NCI-H82 (cell line): ENCODE results near the gene SNAP25.
A peak's percentile ranks its signal among the peaks of the same experiment; 100 is the strongest.

Source experiments
- DNase-seq: peaks from one replicate; lab custom pipeline; 2025; lab: John Stamatoyannopoulos, UW

Gene SNAP25

GRCh38 chr20:10304471-10305046 lies 85.9 kb downstream of the SNAP25 start:
- DNase-seq, result no peak

- no peak for DNase-seq
Observed at GRCh38 chr20:10306440-10307358, 88.1 kb downstream of the SNAP25 start.

GRCh38 chr20:10307359-10307735 lies 88.7 kb downstream of the SNAP25 start:
- no peak for DNase-seq

- DNase-seq, result no peak
Observed at GRCh38 chr20:10308652-10309051, 90.0 kb downstream of the SNAP25 start.

- no peak for DNase-seq
Observed at GRCh38 chr20:10309326-10309725, 90.7 kb downstream of the SNAP25 start.

- no peak for DNase-seq
Observed at GRCh38 chr20:10312111-10312510, 93.5 kb downstream of the SNAP25 start.

- no peak for DNase-seq
Observed at GRCh38 chr20:10313215-10313614, 94.6 kb downstream of the SNAP25 start.

GRCh38 chr20:10313701-10314100 lies 95.1 kb downstream of the SNAP25 start:
- peak; percentile 90 for DNase-seq

GRCh38 chr20:10314198-10314597 lies 95.6 kb downstream of the SNAP25 start:
- peak; percentile 17 for DNase-seq

- no peak for DNase-seq
Observed at GRCh38 chr20:10315138-10315537, 96.5 kb downstream of the SNAP25 start.

- peak; percentile 50 for DNase-seq
Observed at GRCh38 chr20:10316582-10316981, 98.0 kb downstream of the SNAP25 start.

- no peak for DNase-seq
Observed at GRCh38 chr20:10318291-10319024, 99.8 kb downstream of the SNAP25 start.

- DNase-seq, result no peak
Observed at GRCh38 chr20:10319855-10320254, 101.2 kb downstream of the SNAP25 start.

GRCh38 chr20:10321138-10321717 lies 102.6 kb downstream of the SNAP25 start:
- no peak for DNase-seq

- no peak for DNase-seq
Observed at GRCh38 chr20:10322073-10323012, 103.7 kb downstream of the SNAP25 start.

- DNase-seq, result no peak
Observed at GRCh38 chr20:10323729-10324128, 105.1 kb downstream of the SNAP25 start.

- no peak for DNase-seq
Observed at GRCh38 chr20:10324198-10324847, 105.7 kb downstream of the SNAP25 start.

- DNase-seq, result no peak
Observed at GRCh38 chr20:10328897-10329255, 110.2 kb downstream of the SNAP25 start.

- DNase-seq, result peak; percentile 17
Observed at GRCh38 chr20:10329387-10330005, 110.9 kb downstream of the SNAP25 start.

- no peak for DNase-seq
Observed at GRCh38 chr20:10330071-10330470, 111.4 kb downstream of the SNAP25 start.
